GM12878 (cell line): ENCODE data around the gene NUP93. TPM values are rescaled to one million over a fixed set of nuclear protein-coding genes. Genes with fewer than 3 reads are reported as not detected.

ENCODE experiments used
- ATAC-seq: fragments of 200-7000 bp; cut with Tn5 transposase; 3 replicates; pipeline ENCODE4 v1.9.1; 2020; ENCODE audit warnings: mild to moderate bottlenecking, moderate library complexity
- BruUV-seq: library from RNA; stranded (reverse); fragments of 400-500 nt; replicated peaks from 2 replicates; lab custom pipeline; 2021; lab: Mats Ljungman, UMichigan
- CTCF ChIA-PET: fragments of 300-600 bp; sonication (Branson Sonifier 250); formaldehyde crosslinking; extraction: SDS; loops from one replicate; lab custom pipeline; 2021; ENCODE audit warnings: inconsistent platforms; lab: Yijun Ruan, JAX
- POLR2A ChIA-PET: fragments of 350-600 bp; formaldehyde crosslinking; extraction: SDS; loops from one replicate; lab custom pipeline; 2021; ENCODE audit warnings: inconsistent platforms; lab: Charles Lee
- RAD21 ChIA-PET: fragments of 300-600 bp; sonication (Branson Sonifier 250); formaldehyde crosslinking; loops from one replicate; lab custom pipeline; 2023; ENCODE audit warnings: antibody characterized with exemption; ENCODE audit not compliant: unreplicated experiment; lab: Charles Lee
- SMC1A ChIA-PET: fragments of 300-600 bp; sonication (Branson Sonifier 250); formaldehyde crosslinking; loops from one replicate; lab custom pipeline; 2023; ENCODE audit not compliant: unreplicated experiment, uncharacterized antibody; lab: Charles Lee
- DNase-seq: peaks from one replicate; pipeline ENCODE4 v3.0.0-alpha.2; 2011; ENCODE audit warnings: low read depth, low spot score
- FAIRE-seq: peaks from 3 replicates; lab custom pipeline; 2011; peaks lifted over from hg19 to GRCh38; lab: Jason Lieb, UNC
- H2AFZ ChIP-seq: 2 replicates; pipeline ENCODE4 v1.6.0; 2011; ENCODE audit warnings: low read depth, low read length, control low read depth; ENCODE audit not compliant: control insufficient read depth
- H3K27ac ChIP-seq: 2 replicates; pipeline ENCODE4 v1.5.1; 2011; ENCODE audit warnings: control low read depth; ENCODE audit not compliant: control insufficient read depth, insufficient read depth
- H3K27me3 ChIP-seq, 2 experiments: replicated peaks in 1 of 2; 2 replicates each; pipeline versions ENCODE4 v1.6.0 to v1.6.1; 2011; ENCODE audit warnings: low read length in 1 of 2; ENCODE audit not compliant: control insufficient read depth in 2 of 2, insufficient read depth in 2 of 2
- H3K36me3 ChIP-seq, 2 experiments: 2 replicates each; pipeline ENCODE4 v1.5.1; 2011; ENCODE audit warnings: low read length in 1 of 2; ENCODE audit not compliant: control insufficient read depth in 2 of 2, insufficient read depth in 2 of 2
- H3K4me1 ChIP-seq: 2 replicates; pipeline ENCODE4 v1.6.1; 2011; ENCODE audit warnings: mild to moderate bottlenecking, low read length, moderate library complexity, mixed read lengths; ENCODE audit not compliant: control insufficient read depth, insufficient read depth
- H3K4me2 ChIP-seq: 2 replicates; pipeline ENCODE4 v1.6.0; 2011; ENCODE audit warnings: control low read depth; ENCODE audit not compliant: control insufficient read depth, insufficient read depth
- H3K4me3 ChIP-seq: fragments of 200-600 bp; sonication (generic); 2 replicates; pipeline ENCODE4 v1.5.1; 2016
- H3K79me2 ChIP-seq: 2 replicates; pipeline ENCODE4 v1.6.0; 2011; ENCODE audit warnings: low read length; ENCODE audit not compliant: control insufficient read depth, insufficient read depth
- H3K9ac ChIP-seq: 2 replicates; pipeline ENCODE4 v1.8.0; 2011; ENCODE audit warnings: low read length, control low read depth, mixed read lengths; ENCODE audit not compliant: control insufficient read depth, insufficient read depth
- H3K9me3 ChIP-seq: replicated peaks from 3 replicates; pipeline ENCODE4 v1.5.1; 2011; ENCODE audit warnings: mild to moderate bottlenecking, low read length; ENCODE audit not compliant: control insufficient read depth, insufficient read depth
- H4K20me1 ChIP-seq: 2 replicates; pipeline ENCODE4 v1.6.0; 2011; ENCODE audit not compliant: control insufficient read depth, insufficient read depth
- CBFB ChIP-seq: IDR thresholded peaks from 2 replicates; pipeline ENCODE4 v1.6.1; 2016; ENCODE audit warnings: antibody characterized with exemption, low read depth
- FOS ChIP-seq: IDR thresholded peaks from 3 replicates; pipeline ENCODE4 v1.6.1; 2011; ENCODE audit warnings: borderline replicate concordance; ENCODE audit not compliant: insufficient read length; ENCODE audit errors: extremely low read depth
- GATAD2B ChIP-seq: fragments of 450-650 bp; conservative IDR thresholded peaks from 2 replicates; pipeline ENCODE4 v1.6.1; 2017; ENCODE audit warnings: low read depth, mild to moderate bottlenecking, moderate library complexity
- NFYB ChIP-seq: IDR thresholded peaks from 2 replicates; pipeline ENCODE4 v1.6.1; 2011; ENCODE audit warnings: low read depth, mild to moderate bottlenecking, low read length, improper control_type of control experiment, moderate library complexity; ENCODE audit not compliant: insufficient read depth
- RCOR1 ChIP-seq: conservative IDR thresholded peaks from 2 replicates; pipeline ENCODE4 v1.6.1; 2012; ENCODE audit warnings: low read depth, low read length, improper control_type of control experiment
- SIN3A ChIP-seq: IDR thresholded peaks from 2 replicates; pipeline ENCODE4 v1.6.1; 2012; ENCODE audit warnings: low read depth, low read length, improper control_type of control experiment
- TARDBP ChIP-seq: IDR thresholded peaks from 2 replicates; pipeline ENCODE4 v1.6.1; 2016; ENCODE audit warnings: borderline replicate concordance
- ZBED1 ChIP-seq: IDR thresholded peaks from 2 replicates; pipeline ENCODE4 v1.6.1; 2016; ENCODE audit warnings: borderline replicate concordance
- ZNF217 ChIP-seq: fragments of 450-650 bp; IDR thresholded peaks from 2 replicates; pipeline ENCODE4 v1.6.1; 2017; ENCODE audit warnings: antibody characterized with exemption, mild to moderate bottlenecking
- ZSCAN29 ChIP-seq: fragments of 450-650 bp; IDR thresholded peaks from 2 replicates; pipeline ENCODE4 v1.6.1; 2017; ENCODE audit warnings: mild to moderate bottlenecking, moderate library complexity
- WGBS: methylation state at CpG from one replicate; pipeline ENCODE4 v1.1.6; 2016; ENCODE audit warnings: low lambda C conversion rate; ENCODE audit not compliant: insufficient replicate concordance, insufficient coverage; ENCODE audit errors: missing lambda C conversion rate; 5-methylcytosine and 5-hydroxymethylcytosine counted together
- in situ Hi-C: fragments of 300-500 bp; cut with MboI; formaldehyde crosslinking; loops from 9 replicates; pipeline ENCODE4 v1.14.3; 2018; ENCODE audit warnings: mixed read lengths
- intact Hi-C: fragments of 100-400 bp; cut with micrococcal nuclease; formaldehyde crosslinking; loops from one replicate; pipeline ENCODE4 v1.14.2; 2022; ENCODE audit not compliant: unreplicated experiment
- polyA plus RNA-seq, 11 experiments: library from polyadenylated mRNA; depleted of rRNA in 4 of 11; unstranded in 6 of 11; stranded (reverse) in 5 of 11; fragments of >200 nt; fragmentation: Nextera tagmentation in 4 of 11; fragmentation: Illumina TruSeq in 1 of 11; extraction: Ambion mirVana in 4 of 11; extraction: Trizol in 1 of 11; gene quantifications; 1 replicate in 1 of 11; 2 replicates in 10 of 11; pipeline versions ENCODE4 v1.2.1 to v1.2.3, GENCODE V29; 2011 to 2016; ENCODE audit warnings: inconsistent platforms in 2 of 11, missing spikeins in 2 of 11, low read depth in 1 of 11
- total RNA-seq, 4 experiments: library from RNA; depleted of rRNA in 3 of 4; stranded (reverse); fragments of >200 nt in 3 of 4; fragmentation: Illumina TruSeq in 1 of 4; extraction: Trizol in 1 of 4; gene quantifications; 2 replicates each; pipeline versions ENCODE4 v1.2.1 to v1.2.3, GENCODE V29; 2013 to 2021
- TF ChIP-seq, protein P1 (sequence below): fragments of 450-650 bp; IDR thresholded peaks from 2 replicates; pipeline ENCODE4 v1.6.1; 2017; ENCODE audit warnings: borderline replicate concordance
- TF ChIP-seq, protein P2 (sequence below): fragments of 450-650 bp; IDR thresholded peaks from 2 replicates; pipeline ENCODE4 v1.6.1; 2016; ENCODE audit warnings: mild to moderate bottlenecking
- TF ChIP-seq, protein P3 (sequence below): fragments of 450-650 bp; formaldehyde crosslinking; IDR thresholded peaks from 2 replicates; pipeline ENCODE4 v1.4.0; 2020; ENCODE audit warnings: mild to moderate bottlenecking, moderate library complexity
- TF ChIP-seq, protein P4 (sequence below): fragments of 450-650 bp; IDR thresholded peaks from 2 replicates; pipeline ENCODE4 v1.6.1; 2017; ENCODE audit warnings: antibody characterized with exemption, mild to moderate bottlenecking, moderate library complexity

NUP93 gene
- total and polyA plus RNA-seq, 10 of the 15 experiments (the other 5 are each of a cell fraction or from before 2014, with no cell fraction given): 82.2 to 175 (median 101) TPM

DNA sequence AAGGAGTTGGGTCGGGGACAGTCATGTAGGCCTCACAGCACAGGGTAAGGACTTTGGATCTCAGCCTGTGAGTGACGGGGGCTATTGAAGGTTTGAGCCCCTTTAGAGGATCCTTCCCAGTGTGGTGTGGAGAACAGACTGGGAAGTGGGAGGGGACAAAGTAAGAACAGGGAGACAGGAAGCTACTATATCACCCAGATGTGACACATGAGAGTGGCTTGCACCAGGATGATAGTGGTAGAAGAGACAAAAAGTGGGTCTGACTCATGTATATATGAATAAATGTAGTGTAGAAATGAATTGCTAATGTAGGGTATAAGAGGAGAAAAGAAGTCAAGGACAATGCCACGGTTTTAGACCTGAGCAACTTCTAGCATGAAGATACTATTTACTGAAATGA, 4.5 kb downstream of the NUP93 start:
- no peaks in the 10 kb centered on the region for H3K36me3 ChIP-seq
- no peak overlapping the region for H3K4me2 ChIP-seq
- no peak for DNase-seq
- peaks cover 51% of the 10 kb centered on the region for H3K79me2 ChIP-seq
- WGBS: 86% methylated on average over 3 of the region's 3 CpGs
- in situ Hi-C loops: no loop called here
- intact Hi-C loops: no loop called here
- BruUV-seq: no TSS peak
- POLR2A ChIA-PET: no interaction called here
- no peak overlapping the region for H2AFZ ChIP-seq
- H3K9me3 ChIP-seq: no peaks in the 10 kb centered on the region
- FAIRE-seq: no peak
- H3K27me3 ChIP-seq: no peaks in the 10 kb centered on the region
- no peaks in the 10 kb centered on the region for H4K20me1 ChIP-seq
- H3K4me1 ChIP-seq: peaks cover 26% of the 10 kb centered on the region
- no peak for TF ChIP-seq TARDBP
- TF ChIP-seq, protein P1, sequence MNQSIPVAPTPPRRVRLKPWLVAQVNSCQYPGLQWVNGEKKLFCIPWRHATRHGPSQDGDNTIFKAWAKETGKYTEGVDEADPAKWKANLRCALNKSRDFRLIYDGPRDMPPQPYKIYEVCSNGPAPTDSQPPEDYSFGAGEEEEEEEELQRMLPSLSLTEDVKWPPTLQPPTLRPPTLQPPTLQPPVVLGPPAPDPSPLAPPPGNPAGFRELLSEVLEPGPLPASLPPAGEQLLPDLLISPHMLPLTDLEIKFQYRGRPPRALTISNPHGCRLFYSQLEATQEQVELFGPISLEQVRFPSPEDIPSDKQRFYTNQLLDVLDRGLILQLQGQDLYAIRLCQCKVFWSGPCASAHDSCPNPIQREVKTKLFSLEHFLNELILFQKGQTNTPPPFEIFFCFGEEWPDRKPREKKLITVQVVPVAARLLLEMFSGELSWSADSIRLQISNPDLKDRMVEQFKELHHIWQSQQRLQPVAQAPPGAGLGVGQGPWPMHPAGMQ: no peak
- no peak for TF ChIP-seq ZBED1
- TF ChIP-seq, protein P2, sequence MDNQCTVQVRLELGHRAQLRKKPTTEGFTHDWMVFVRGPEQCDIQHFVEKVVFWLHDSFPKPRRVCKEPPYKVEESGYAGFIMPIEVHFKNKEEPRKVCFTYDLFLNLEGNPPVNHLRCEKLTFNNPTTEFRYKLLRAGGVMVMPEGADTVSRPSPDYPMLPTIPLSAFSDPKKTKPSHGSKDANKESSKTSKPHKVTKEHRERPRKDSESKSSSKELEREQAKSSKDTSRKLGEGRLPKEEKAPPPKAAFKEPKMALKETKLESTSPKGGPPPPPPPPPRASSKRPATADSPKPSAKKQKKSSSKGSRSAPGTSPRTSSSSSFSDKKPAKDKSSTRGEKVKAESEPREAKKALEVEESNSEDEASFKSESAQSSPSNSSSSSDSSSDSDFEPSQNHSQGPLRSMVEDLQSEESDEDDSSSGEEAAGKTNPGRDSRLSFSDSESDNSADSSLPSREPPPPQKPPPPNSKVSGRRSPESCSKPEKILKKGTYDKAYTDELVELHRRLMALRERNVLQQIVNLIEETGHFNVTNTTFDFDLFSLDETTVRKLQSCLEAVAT: no peak
- TF ChIP-seq SIN3A: no peak
- TF ChIP-seq, protein P3, sequence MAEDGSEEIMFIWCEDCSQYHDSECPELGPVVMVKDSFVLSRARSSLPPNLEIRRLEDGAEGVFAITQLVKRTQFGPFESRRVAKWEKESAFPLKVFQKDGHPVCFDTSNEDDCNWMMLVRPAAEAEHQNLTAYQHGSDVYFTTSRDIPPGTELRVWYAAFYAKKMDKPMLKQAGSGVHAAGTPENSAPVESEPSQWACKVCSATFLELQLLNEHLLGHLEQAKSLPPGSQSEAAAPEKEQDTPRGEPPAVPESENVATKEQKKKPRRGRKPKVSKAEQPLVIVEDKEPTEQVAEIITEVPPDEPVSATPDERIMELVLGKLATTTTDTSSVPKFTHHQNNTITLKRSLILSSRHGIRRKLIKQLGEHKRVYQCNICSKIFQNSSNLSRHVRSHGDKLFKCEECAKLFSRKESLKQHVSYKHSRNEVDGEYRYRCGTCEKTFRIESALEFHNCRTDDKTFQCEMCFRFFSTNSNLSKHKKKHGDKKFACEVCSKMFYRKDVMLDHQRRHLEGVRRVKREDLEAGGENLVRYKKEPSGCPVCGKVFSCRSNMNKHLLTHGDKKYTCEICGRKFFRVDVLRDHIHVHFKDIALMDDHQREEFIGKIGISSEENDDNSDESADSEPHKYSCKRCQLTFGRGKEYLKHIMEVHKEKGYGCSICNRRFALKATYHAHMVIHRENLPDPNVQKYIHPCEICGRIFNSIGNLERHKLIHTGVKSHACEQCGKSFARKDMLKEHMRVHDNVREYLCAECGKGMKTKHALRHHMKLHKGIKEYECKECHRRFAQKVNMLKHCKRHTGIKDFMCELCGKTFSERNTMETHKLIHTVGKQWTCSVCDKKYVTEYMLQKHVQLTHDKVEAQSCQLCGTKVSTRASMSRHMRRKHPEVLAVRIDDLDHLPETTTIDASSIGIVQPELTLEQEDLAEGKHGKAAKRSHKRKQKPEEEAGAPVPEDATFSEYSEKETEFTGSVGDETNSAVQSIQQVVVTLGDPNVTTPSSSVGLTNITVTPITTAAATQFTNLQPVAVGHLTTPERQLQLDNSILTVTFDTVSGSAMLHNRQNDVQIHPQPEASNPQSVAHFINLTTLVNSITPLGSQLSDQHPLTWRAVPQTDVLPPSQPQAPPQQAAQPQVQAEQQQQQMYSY (CRISPR knock-in tag): no peak
- TF ChIP-seq, protein P4, sequence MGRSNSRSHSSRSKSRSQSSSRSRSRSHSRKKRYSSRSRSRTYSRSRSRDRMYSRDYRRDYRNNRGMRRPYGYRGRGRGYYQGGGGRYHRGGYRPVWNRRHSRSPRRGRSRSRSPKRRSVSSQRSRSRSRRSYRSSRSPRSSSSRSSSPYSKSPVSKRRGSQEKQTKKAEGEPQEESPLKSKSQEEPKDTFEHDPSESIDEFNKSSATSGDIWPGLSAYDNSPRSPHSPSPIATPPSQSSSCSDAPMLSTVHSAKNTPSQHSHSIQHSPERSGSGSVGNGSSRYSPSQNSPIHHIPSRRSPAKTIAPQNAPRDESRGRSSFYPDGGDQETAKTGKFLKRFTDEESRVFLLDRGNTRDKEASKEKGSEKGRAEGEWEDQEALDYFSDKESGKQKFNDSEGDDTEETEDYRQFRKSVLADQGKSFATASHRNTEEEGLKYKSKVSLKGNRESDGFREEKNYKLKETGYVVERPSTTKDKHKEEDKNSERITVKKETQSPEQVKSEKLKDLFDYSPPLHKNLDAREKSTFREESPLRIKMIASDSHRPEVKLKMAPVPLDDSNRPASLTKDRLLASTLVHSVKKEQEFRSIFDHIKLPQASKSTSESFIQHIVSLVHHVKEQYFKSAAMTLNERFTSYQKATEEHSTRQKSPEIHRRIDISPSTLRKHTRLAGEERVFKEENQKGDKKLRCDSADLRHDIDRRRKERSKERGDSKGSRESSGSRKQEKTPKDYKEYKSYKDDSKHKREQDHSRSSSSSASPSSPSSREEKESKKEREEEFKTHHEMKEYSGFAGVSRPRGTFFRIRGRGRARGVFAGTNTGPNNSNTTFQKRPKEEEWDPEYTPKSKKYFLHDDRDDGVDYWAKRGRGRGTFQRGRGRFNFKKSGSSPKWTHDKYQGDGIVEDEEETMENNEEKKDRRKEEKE: no peak
- no peak for TF ChIP-seq ZNF217
- no peak for TF ChIP-seq FOS
- TF ChIP-seq RCOR1: no peak
- TF ChIP-seq CBFB: no peak
- TF ChIP-seq NFYB: no peak
- no peak for TF ChIP-seq GATAD2B
- TF ChIP-seq ZSCAN29: no peak
- no peak for ATAC-seq
- CTCF ChIA-PET: interaction anchor here (0.7 to 1.9 kb wide), 5 partner anchors 8 to 59 kb away, joined by 3 to 11 read pairs (median 4); no protein-coding TSS in a partner anchor
- RAD21 ChIA-PET: interaction anchor here (0.6 to 0.9 kb wide), 2 partner anchors 9 to 634 kb away, joined by 3 to 4 read pairs; no protein-coding TSS in a partner anchor
- H3K4me3 ChIP-seq: no peak overlapping the region
- H3K27ac ChIP-seq: no peak overlapping the region
- SMC1A ChIA-PET: interaction anchor here (0.7 to 1.7 kb wide), 5 partner anchors 8 to 203 kb away, joined by 3 to 6 read pairs (median 3); no protein-coding TSS in a partner anchor
- H3K9ac ChIP-seq: no peak overlapping the region
